Measurements from ENCODE around the gene ZNF837.

Gene ZNF837

GRCh38 chr19:58361900-58362271 lies 18.9 kb downstream of the ZNF837 start:
- H3K36me3 ChIP-seq (ENCODE audit: insufficient read depth, low read length), result no peaks in the 10 kb centered on the region
- H3K4me3 ChIP-seq (ENCODE audit: low read depth in 1 of 2, low read length in 2 of 2), result peak overlapping the region; percentile 83 to 99
- peaks cover 0 to 18% of the 10 kb centered on the region in 2 donors for H3K27me3 ChIP-seq (ENCODE audit: control insufficient read depth in 1 of 2, insufficient read depth in 2 of 2, low read length in 2 of 2)
- H3K27ac ChIP-seq (ENCODE audit: low read depth, low read length), result peak overlapping the region; percentile 59
- H3K4me1 ChIP-seq (ENCODE audit: insufficient read depth, low read length), result no peaks in the 10 kb centered on the region
- peak overlapping the region; percentile 96 for H3K9ac ChIP-seq (ENCODE audit: low read length)
- no peaks in the 10 kb centered on the region for H3K9me3 ChIP-seq (ENCODE audit: low read length)

GRCh38 chr19:58357481-58358145 lies 23.2 kb downstream of the ZNF837 start:
- Histone ChIP-seq H3K27ac (ENCODE audit: low read depth, low read length) (no peak overlapping the region), H3K27me3 (ENCODE audit: control insufficient read depth in 1 of 2, insufficient read depth in 2 of 2, low read length in 2 of 2) (peaks cover 24 to 46% of the 10 kb centered on the region in 2 donors), H3K4me3 (ENCODE audit: low read depth in 1 of 2, low read length in 2 of 2) (no peak overlapping the region)

DNA sequence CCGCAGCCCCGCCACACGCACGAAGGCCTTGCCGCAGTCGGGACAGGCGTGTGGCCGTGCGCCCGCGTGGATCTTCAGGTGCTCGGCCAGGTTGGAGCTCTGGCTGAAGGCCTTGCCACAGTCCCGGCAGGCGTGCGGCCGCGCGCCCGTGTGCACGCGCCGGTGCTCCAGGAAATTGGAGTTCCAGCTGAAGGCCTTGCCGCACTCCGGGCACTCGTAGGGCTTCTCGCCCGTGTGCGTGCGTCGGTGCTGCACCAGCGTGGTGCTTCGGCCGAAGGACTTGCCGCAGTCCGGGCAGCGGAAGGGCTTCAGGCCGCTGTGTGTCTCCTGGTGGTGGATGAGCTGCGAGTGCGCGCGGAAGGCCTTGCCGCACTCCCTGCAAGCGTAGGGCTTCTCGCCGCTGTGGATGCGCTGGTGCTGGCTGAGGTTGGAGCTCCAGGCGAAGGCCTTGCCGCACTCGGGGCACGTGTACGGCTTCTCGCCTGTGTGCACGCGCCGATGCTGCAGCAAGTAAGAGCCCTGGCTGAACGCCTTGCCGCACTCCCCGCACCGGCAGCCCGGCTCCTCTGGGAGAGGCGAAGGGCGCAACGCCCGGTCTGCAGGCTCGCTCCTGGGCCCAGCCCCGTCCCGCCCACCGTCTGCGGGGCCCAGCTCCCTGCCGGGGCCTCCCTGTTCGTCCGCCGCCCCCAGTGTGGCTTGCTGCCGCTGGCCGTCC lies 23.9 kb downstream of the ZNF837 start:
- Histone ChIP-seq H3K36me3 (ENCODE audit: insufficient read depth, low read length) (no peaks in the 10 kb centered on the region), H3K4me3 (ENCODE audit: low read depth in 1 of 2, low read length in 2 of 2) (no peak overlapping the region), H3K9me3 (ENCODE audit: low read length) (no peaks in the 10 kb centered on the region), H3K4me1 (ENCODE audit: insufficient read depth, low read length) (no peaks in the 10 kb centered on the region), H3K9ac (ENCODE audit: low read length) (no peak overlapping the region), H3K27ac (ENCODE audit: low read depth, low read length) (no peak overlapping the region), H3K27me3 (ENCODE audit: control insufficient read depth in 1 of 2, insufficient read depth in 2 of 2, low read length in 2 of 2) (peaks cover 29 to 52% of the 10 kb centered on the region in 2 donors)

More at GRCh38 chr19:58357481-58358145, 23.2 kb downstream of the ZNF837 start:
- H3K9ac ChIP-seq (ENCODE audit: low read length), result no peak overlapping the region
- no peaks in the 10 kb centered on the region for H3K36me3 ChIP-seq (ENCODE audit: insufficient read depth, low read length)
- no peaks in the 10 kb centered on the region for H3K9me3 ChIP-seq (ENCODE audit: low read length)
- H3K4me1 ChIP-seq (ENCODE audit: insufficient read depth, low read length), result no peaks in the 10 kb centered on the region

- H3K36me3 ChIP-seq (ENCODE audit: insufficient read depth, low read length), result no peaks in the 10 kb centered on the region
- H3K27me3 ChIP-seq (ENCODE audit: control insufficient read depth in 1 of 2, insufficient read depth in 2 of 2, low read length in 2 of 2), result peaks cover 29 to 60% of the 10 kb centered on the region in 2 donors
- no peaks in the 10 kb centered on the region for H3K4me1 ChIP-seq (ENCODE audit: insufficient read depth, low read length)
- H3K4me3 ChIP-seq (ENCODE audit: low read depth in 1 of 2, low read length in 2 of 2), result no peak overlapping the region
- no peaks in the 10 kb centered on the region for H3K9me3 ChIP-seq (ENCODE audit: low read length)
- H3K9ac ChIP-seq (ENCODE audit: low read length), result no peak overlapping the region
- no peak overlapping the region for H3K27ac ChIP-seq (ENCODE audit: low read depth, low read length)
These were observed 24.7 kb downstream of the ZNF837 start for GRCh38 chr19:58355908-58356765.

GRCh38 chr19:58355215-58355796 lies 25.5 kb downstream of the ZNF837 start:
- H3K36me3 ChIP-seq (ENCODE audit: insufficient read depth, low read length), result no peaks in the 10 kb centered on the region
- H3K9me3 ChIP-seq (ENCODE audit: low read length), result no peaks in the 10 kb centered on the region
- H3K9ac ChIP-seq (ENCODE audit: low read length), result no peak overlapping the region
- H3K4me3 ChIP-seq (ENCODE audit: low read depth in 1 of 2, low read length in 2 of 2), result no peak overlapping the region
- peaks cover 29 to 67% of the 10 kb centered on the region in 2 donors for H3K27me3 ChIP-seq (ENCODE audit: control insufficient read depth in 1 of 2, insufficient read depth in 2 of 2, low read length in 2 of 2)
- no peaks in the 10 kb centered on the region for H3K4me1 ChIP-seq (ENCODE audit: insufficient read depth, low read length)
- H3K27ac ChIP-seq (ENCODE audit: low read depth, low read length), result no peak overlapping the region

GRCh38 chr19:58354478-58355030 lies 26.3 kb downstream of the ZNF837 start:
- Histone ChIP-seq H3K27ac (ENCODE audit: low read depth, low read length) (no peak overlapping the region), H3K9me3 (ENCODE audit: low read length) (no peaks in the 10 kb centered on the region), H3K36me3 (ENCODE audit: insufficient read depth, low read length) (no peaks in the 10 kb centered on the region), H3K9ac (ENCODE audit: low read length) (no peak overlapping the region), H3K4me3 (ENCODE audit: low read depth in 1 of 2, low read length in 2 of 2) (no peak overlapping the region), H3K4me1 (ENCODE audit: insufficient read depth, low read length) (no peaks in the 10 kb centered on the region), H3K27me3 (ENCODE audit: control insufficient read depth in 1 of 2, insufficient read depth in 2 of 2, low read length in 2 of 2) (peaks cover 29 to 74% of the 10 kb centered on the region in 2 donors)

GRCh38 chr19:58353717-58354477 lies 26.9 kb downstream of the ZNF837 start:
- Histone ChIP-seq H3K4me3 (ENCODE audit: low read depth in 1 of 2, low read length in 2 of 2) (no peak overlapping the region), H3K27me3 (ENCODE audit: control insufficient read depth in 1 of 2, insufficient read depth in 2 of 2, low read length in 2 of 2) (peaks cover 29 to 80% of the 10 kb centered on the region in 2 donors), H3K9me3 (ENCODE audit: low read length) (no peaks in the 10 kb centered on the region), H3K9ac (ENCODE audit: low read length) (no peak overlapping the region), H3K27ac (ENCODE audit: low read depth, low read length) (no peak overlapping the region), H3K36me3 (ENCODE audit: insufficient read depth, low read length) (no peaks in the 10 kb centered on the region), H3K4me1 (ENCODE audit: insufficient read depth, low read length) (no peaks in the 10 kb centered on the region)

DNA sequence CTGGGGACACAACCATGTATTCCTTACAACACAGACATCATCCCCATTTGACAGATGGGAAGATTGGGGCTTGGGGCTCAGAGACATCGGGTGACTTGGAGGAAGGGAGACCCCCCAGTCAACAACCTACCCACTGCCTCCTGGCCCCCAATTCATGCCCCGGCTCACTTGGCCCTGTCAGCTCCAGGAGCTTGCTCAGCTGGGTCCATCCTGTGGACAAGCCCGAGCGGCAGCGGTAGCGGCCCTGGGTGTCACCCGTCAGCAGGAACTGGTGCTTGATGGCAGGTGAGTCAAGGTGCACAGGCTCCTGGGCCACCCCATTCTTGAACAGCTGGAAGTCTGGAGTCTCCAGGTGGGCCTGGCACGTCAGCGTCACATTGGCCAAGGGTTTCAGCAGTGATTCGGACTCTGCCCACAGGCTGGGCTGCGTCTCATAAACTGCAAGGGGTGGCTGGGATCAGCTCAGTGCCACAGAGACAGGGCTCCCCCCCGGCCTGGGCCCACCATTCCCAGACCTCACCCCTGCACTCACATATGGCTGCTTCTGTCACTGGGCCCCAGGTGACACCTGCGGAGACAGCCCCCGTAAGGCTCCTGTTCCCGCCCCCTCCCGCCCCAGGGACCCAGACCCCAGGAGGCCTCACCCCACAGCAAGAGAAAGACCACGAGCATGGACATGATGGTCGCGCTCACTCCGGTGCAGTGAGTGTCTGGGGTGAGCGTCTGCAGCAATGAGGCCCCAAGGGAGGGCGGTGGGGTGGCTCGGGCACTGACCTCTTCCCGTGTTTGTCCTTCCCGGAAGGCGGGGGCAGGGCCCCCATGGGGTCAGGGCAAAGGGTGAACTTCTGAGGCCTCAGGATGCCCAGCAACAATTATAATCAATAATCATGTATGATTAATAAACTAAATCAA lies 27.8 kb downstream of the ZNF837 start, which contains the start of gene A1BG:
Gene A1BG (minus strand): TSS at position 733 of the 912 bp plus-strand sequence. CDS start 55 bp downstream, at position 678.
- Histone ChIP-seq H3K4me1 (ENCODE audit: insufficient read depth, low read length) (no peaks in the 10 kb centered on the region), H3K4me3 (ENCODE audit: low read depth in 1 of 2, low read length in 2 of 2) (no peak within 1 kb of the TSS), H3K27me3 (ENCODE audit: control insufficient read depth in 1 of 2, insufficient read depth in 2 of 2, low read length in 2 of 2) (peaks cover 29 to 78% of the 10 kb centered on the region in 2 donors), H3K9me3 (ENCODE audit: low read length) (no peaks in the 10 kb centered on the region), H3K36me3 (ENCODE audit: insufficient read depth, low read length) (no peaks in the 10 kb centered on the region), H3K27ac (ENCODE audit: low read depth, low read length) (no peak within 1 kb of the TSS), H3K9ac (ENCODE audit: low read length) (no peak within 1 kb of the TSS)

GRCh38 chr19:58351990-58352755 lies 28.7 kb downstream of the ZNF837 start:
- Histone ChIP-seq H3K9me3 (ENCODE audit: low read length) (no peaks in the 10 kb centered on the region), H3K27me3 (ENCODE audit: control insufficient read depth in 1 of 2, insufficient read depth in 2 of 2, low read length in 2 of 2) (peaks cover 29 to 72% of the 10 kb centered on the region in 2 donors), H3K36me3 (ENCODE audit: insufficient read depth, low read length) (no peaks in the 10 kb centered on the region), H3K27ac (ENCODE audit: low read depth, low read length) (no peak overlapping the region), H3K4me3 (ENCODE audit: low read depth in 1 of 2, low read length in 2 of 2) (no peak overlapping the region), H3K4me1 (ENCODE audit: insufficient read depth, low read length) (no peaks in the 10 kb centered on the region), H3K9ac (ENCODE audit: low read length) (no peak overlapping the region)
